ENCODE results near the gene CEP95. TPM values are rescaled to one million over a fixed set of nuclear protein-coding genes. Genes with fewer than 3 reads are reported as not detected.

Gene CEP95
- total RNA-seq, 1 experiment from 2014 or later = 57.2 TPM

GRCh38 chr17:64585146-64585545, 78.4 kb downstream of the CEP95 start:
- Histone ChIP-seq H3K27ac (no peak overlapping the region), H2AFZ (no peak overlapping the region), H3K79me2 (ENCODE audit: low read depth) (0 out of 2 replicates have a peak, but pooled peaks cover 8% of the 10 kb centered on the region), H3K4me3 (no peak overlapping the region), H3K36me3 (ENCODE audit: low read depth) (peaks cover 42% of the 10 kb centered on the region), H3K4me2 (no peak overlapping the region), H3K27me3 (ENCODE audit: insufficient read depth, low read depth) (no peaks in the 10 kb centered on the region), H3K4me1 (replicated peaks; ENCODE audit: insufficient read depth) (no peaks in the 10 kb centered on the region), H3F3A (ENCODE audit: insufficient read depth, low read depth) (peaks cover 41% of the 10 kb centered on the region), H3K9me3 (ENCODE audit: insufficient read depth, low read depth) (no peaks in the 10 kb centered on the region), H3K9me2 (ENCODE audit: insufficient read depth) (no peaks in the 10 kb centered on the region), H4K20me1 (ENCODE audit: insufficient read depth) (peaks cover 31% of the 10 kb centered on the region)
- intact Hi-C loops (cut with micrococcal nuclease; ENCODE audit: unreplicated experiment) = loop anchor here (10.0 kb wide), 1 partner anchor 170 kb away; no protein-coding TSS in a partner anchor
- POLR2A ChIA-PET (ENCODE audit: unreplicated experiment) = no interaction called here
- CTCF ChIA-PET = no interaction called here
- TF ChIP-seq CTCF (conservative IDR thresholded peaks at IDR 0.05) = no peak
- TF ChIP-seq EZH2 (IDR thresholded peaks at IDR 0.05; ENCODE audit: low read depth) = no peak
- BruUV-seq (replicated peaks) = no TSS peak
- DNase-seq = no peak

Small RNA genes within 50 kb of the gene (microRNA-seq; reads per million reads assigned to microRNA genes)
- gene MIR3064 (ENCODE audit: borderline number of aligned reads, borderline replicate concordance) (9.4 reads per million, percentile 16 among the genes with 10 or more reads in this experiment), gene MIR5047 (ENCODE audit: borderline number of aligned reads, borderline replicate concordance) (not detected)

Other genes starting within 250 kb of the CEP95 start
- gene TEX2, start 243.7 kb upstream of the CEP95 start, total RNA-seq (2021) = 24.0 and 27.9 TPM in 2 replicates
- gene PECAM1, start 116.1 kb upstream of the CEP95 start, total RNA-seq (2021) = 0.80 and 1.5 TPM in 2 replicates
- 22.9 and 25.6 TPM in 2 replicates for gene MILR1, start 57.9 kb upstream of the CEP95 start, total RNA-seq (2021)
- 23.3 and 32.7 TPM in 2 replicates for gene POLG2, start 9.9 kb upstream of the CEP95 start, total RNA-seq (2021)
- gene DDX5, start 688 bp upstream of the CEP95 start, total RNA-seq (2021) = 375 and 402 TPM in 2 replicates
- gene SMURF2, start 155.3 kb downstream of the CEP95 start, total RNA-seq (2021) = 41.4 and 57.6 TPM in 2 replicates

All from PC-9 (cell line).